Uterus (tissue), 4 donors: ENCODE results near the gene BDKRB2. TPM values are rescaled to one million over a fixed set of nuclear protein-coding genes. Genes with fewer than 3 reads are reported as not detected.

Experiments
- DNase-seq, 2 donors: peaks; one replicate each; pipeline ENCODE4 v3.0.0-alpha.2; 2019 to 2020
- H3K27ac ChIP-seq, 2 donors: fragments of 200-600 bp; sonication (generic); 1 replicate in 1 of 2; 2 replicates in 1 of 2; pipeline ENCODE4 v1.5.1; 2016 to 2018
- H3K27me3 ChIP-seq, 2 donors: fragments of 200-600 bp; sonication (generic); one replicate each; pipeline ENCODE4 v1.5.1; 2018 to 2019; ENCODE audit warnings: control low read depth in 1 of 2
- H3K36me3 ChIP-seq, 2 donors: fragments of 200-600 bp; sonication (generic); one replicate each; pipeline ENCODE4 v1.5.1; 2019; ENCODE audit warnings: control low read depth in 1 of 2
- H3K4me1 ChIP-seq, 2 donors: fragments of 200-600 bp; sonication (generic); one replicate each; pipeline ENCODE4 v1.5.1; 2018 to 2019; ENCODE audit warnings: control low read depth in 1 of 2
- H3K4me3 ChIP-seq, 2 donors: fragments of 200-600 bp; sonication (generic); 1 replicate in 1 of 2; 2 replicates in 1 of 2; pipeline ENCODE4 v1.5.1; 2018 to 2019; ENCODE audit warnings: mild to moderate bottlenecking in 1 of 2
- H3K9me3 ChIP-seq, 2 donors: fragments of 200-600 bp; sonication (generic); one replicate each; pipeline ENCODE4 v1.5.1; 2019; ENCODE audit warnings: control low read depth in 1 of 2
- CTCF ChIP-seq, 4 experiments: fragments of 200-600 bp in 2 of 4; fragments of 450-650 bp in 2 of 4; sonication (generic) in 2 of 4; IDR thresholded peaks; one replicate each; pipeline ENCODE4 v1.5.1; 2016 to 2019; ENCODE audit warnings: antibody characterized with exemption in 4 of 4, mild to moderate bottlenecking in 2 of 4, moderate library complexity in 1 of 4
- POLR2A ChIP-seq, 2 donors: fragments of 450-650 bp; IDR thresholded peaks; one replicate each; pipeline ENCODE4 v1.6.1; 2016; ENCODE audit warnings: antibody characterized with exemption in 2 of 2, mild to moderate bottlenecking in 1 of 2, moderate library complexity in 1 of 2
- intact Hi-C: fragments of 100-400 bp; cut with DNase I; formaldehyde crosslinking; loops from one replicate; pipeline ENCODE4 v1.15.1; 2023; ENCODE audit warnings: low total_unique reads
- total RNA-seq, 4 donors: library from RNA; depleted of rRNA in 3 of 4; stranded (reverse); fragments of >200 nt in 3 of 4; gene quantifications; one replicate each; pipeline versions ENCODE4 v1.1.0 to v1.2.4, GENCODE V29; 2014 to 2023
- donor health status: DM: yes; HTN: yes; CAD: no.

The BDKRB2 gene
- total RNA-seq, 4 donors from 2014 or later: 4.4 to 34.6 (median 11.1) TPM

GRCh38 chr14:96270565-96271420 is 66.2 kb downstream of the BDKRB2 start:
- Histone ChIP-seq H3K9me3 (no peaks in the 10 kb centered on the region), H3K27me3 (no peaks in the 10 kb centered on the region), H3K4me3 (no peak overlapping the region), H3K4me1 (peaks cover 0 to 6% of the 10 kb centered on the region in 2 donors), H3K36me3 (no peaks in the 10 kb centered on the region), H3K27ac (no peak overlapping the region)
- intact Hi-C loops: no loop called here
- DNase-seq: no peak
- TF ChIP-seq POLR2A (IDR thresholded peaks at IDR 0.05) (no peak), CTCF (IDR thresholded peaks at IDR 0.05) (no peak)

DNA sequence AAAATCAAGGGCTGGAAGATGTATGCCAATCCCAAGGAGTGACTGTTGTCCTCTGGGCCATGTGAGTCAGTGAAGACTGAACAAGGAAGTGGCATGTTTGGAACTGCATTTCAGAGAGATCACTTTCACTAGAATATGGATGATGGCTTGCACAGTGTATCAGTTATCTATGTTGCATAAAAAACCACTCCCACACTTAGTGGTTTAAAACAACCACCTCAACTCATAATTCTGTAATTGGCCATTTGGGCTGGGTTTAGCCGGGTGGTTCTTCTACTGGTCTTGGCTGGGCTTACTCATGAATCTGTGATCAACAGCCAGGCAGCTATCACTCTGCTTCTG is 66.8 kb downstream of the BDKRB2 start:
- intact Hi-C loops: no loop called here

GRCh38 chr14:96272777-96273473 is 68.3 kb downstream of the BDKRB2 start:
- H3K27ac ChIP-seq: no peak overlapping the region
- no peak overlapping the region for H3K4me3 ChIP-seq
- TF ChIP-seq CTCF (IDR thresholded peaks at IDR 0.05) (no peak), POLR2A (IDR thresholded peaks at IDR 0.05) (no peak)
- no peaks in the 10 kb centered on the region for H3K9me3 ChIP-seq
- H3K4me1 ChIP-seq: peaks cover 0 to 6% of the 10 kb centered on the region in 2 donors
- no peak for DNase-seq
- no peaks in the 10 kb centered on the region for H3K27me3 ChIP-seq
- intact Hi-C loops: no loop called here
- H3K36me3 ChIP-seq: no peaks in the 10 kb centered on the region

More for the DNA sequence above, 66.8 kb downstream of the BDKRB2 start:
- Histone ChIP-seq H3K27ac (no peak overlapping the region), H3K27me3 (no peaks in the 10 kb centered on the region), H3K4me1 (peaks cover 0 to 6% of the 10 kb centered on the region in 2 donors), H3K4me3 (no peak overlapping the region), H3K9me3 (no peaks in the 10 kb centered on the region), H3K36me3 (no peaks in the 10 kb centered on the region)
- no peak for TF ChIP-seq POLR2A (IDR thresholded peaks at IDR 0.05)
- no peak for DNase-seq

GRCh38 chr14:96273629-96274028 is 69.0 kb downstream of the BDKRB2 start:
- Histone ChIP-seq H3K36me3 (no peaks in the 10 kb centered on the region), H3K4me3 (no peak overlapping the region), H3K9me3 (no peaks in the 10 kb centered on the region), H3K4me1 (peaks cover 0 to 2% of the 10 kb centered on the region in 2 donors), H3K27ac (no peak overlapping the region), H3K27me3 (no peaks in the 10 kb centered on the region)
- TF ChIP-seq POLR2A (IDR thresholded peaks at IDR 0.05) (no peak), CTCF (IDR thresholded peaks at IDR 0.05) (no peak)
- intact Hi-C loops: no loop called here
- DNase-seq: no peak

DNA sequence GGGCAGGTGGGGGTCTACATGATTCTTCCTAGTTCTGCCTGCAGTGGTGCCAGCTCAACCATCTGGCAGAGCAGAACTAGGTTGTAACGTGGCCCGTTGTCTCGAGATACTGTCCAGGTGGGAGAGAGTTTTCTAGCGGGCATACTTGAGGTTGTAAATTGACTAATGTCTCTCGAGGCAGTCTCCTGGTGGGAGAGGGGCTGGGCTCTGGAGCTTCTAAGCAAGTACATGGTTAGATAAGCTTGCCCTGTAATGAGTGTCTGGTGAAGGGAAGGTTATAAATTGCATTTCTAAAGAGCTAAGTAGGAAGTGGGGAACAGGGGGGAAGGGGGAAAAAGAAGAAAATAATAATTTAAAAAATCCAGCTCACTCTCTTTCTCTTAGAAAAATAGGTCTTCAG is 69.5 kb downstream of the BDKRB2 start:
- H3K36me3 ChIP-seq: no peaks in the 10 kb centered on the region
- H3K27me3 ChIP-seq: no peaks in the 10 kb centered on the region
- no peak for TF ChIP-seq POLR2A (IDR thresholded peaks at IDR 0.05)
- TF ChIP-seq CTCF (IDR thresholded peaks at IDR 0.05): no peak
- no peak overlapping the region for H3K4me3 ChIP-seq
- H3K4me1 ChIP-seq: no peaks in the 10 kb centered on the region
- H3K9me3 ChIP-seq: no peaks in the 10 kb centered on the region
- no peak overlapping the region for H3K27ac ChIP-seq
- intact Hi-C loops: no loop called here
- no peak for DNase-seq
